DMS53 (cell line): Measurements from ENCODE around the gene SYT17.
A peak's percentile ranks its signal among the peaks of the same experiment; 100 is the strongest.

ENCODE experiments used
- DNase-seq: peaks from one replicate; lab custom pipeline; 2025; lab: John Stamatoyannopoulos, UW

The SYT17 gene

DNA sequence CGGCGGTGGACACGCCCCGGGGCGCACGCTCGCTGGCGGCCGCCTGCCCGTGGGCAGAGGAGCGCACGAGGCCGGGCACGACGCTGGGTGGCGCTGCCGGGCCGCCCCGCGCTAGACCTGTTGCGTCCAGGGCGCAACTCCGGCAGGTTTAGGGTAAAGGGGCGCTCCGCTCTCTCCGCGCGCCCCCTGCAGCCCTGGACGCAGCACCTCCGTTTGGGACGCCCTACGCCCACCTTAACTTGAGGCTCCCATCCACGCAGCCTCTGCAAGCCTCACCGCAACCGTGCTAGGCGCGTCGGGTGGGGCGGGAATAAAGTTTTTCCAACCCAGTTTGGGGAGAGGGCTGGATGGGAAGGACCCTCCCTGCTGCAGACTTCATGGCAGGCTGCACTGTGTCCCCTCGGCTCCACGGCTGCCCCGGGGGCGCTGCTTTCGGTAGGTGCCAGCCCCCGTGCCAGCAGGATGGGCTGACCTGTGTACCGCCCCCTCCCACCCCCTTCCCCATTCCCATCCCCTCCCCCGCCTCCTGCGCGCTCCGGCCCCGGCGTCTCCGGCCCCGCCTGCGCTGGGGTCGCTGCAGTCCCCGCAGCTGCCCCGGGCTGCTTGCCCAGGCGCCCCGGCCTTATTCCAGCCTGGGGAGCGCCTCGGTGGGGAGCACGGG, at the start of gene SYT17:
Gene SYT17, plus strand, starts transcription at position 531 of the 661 bp plus-strand sequence. CDS start 407 bp downstream, outside the sequence.
- DNase-seq: peak; percentile 90

DNA sequence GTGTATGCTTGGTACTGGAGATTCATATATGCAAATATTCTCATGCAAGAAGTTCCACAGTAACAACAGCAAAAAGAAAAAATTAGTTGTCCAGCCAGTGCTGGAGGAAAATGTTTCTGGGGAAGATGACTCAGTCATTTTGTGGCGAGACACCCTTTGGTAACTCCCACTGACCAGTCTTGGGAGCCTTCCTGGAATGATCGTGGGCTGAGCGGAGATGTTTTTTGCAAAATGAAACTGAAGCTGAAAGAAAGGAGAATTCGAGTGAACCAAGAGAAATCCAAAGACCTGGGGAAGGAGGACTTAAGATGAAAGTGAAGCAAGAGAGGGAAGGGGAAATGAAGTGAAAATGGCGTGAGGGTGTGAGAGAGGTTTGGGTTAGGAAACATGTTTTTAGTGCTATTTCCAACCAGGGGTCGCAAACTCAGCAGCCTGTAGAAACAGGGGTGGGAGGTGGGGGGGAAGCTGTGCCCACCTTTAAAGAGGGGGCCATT, 49.1 kb upstream of the SYT17 start:
- no peak for DNase-seq

GRCh38 chr16:19119564-19119963, 48.5 kb upstream of the SYT17 start:
- no peak for DNase-seq

GRCh38 chr16:19123535-19124178, 44.4 kb upstream of the SYT17 start:
- DNase-seq: no peak

GRCh38 chr16:19126300-19126699, 41.7 kb upstream of the SYT17 start:
- DNase-seq: peak; percentile 5

DNA sequence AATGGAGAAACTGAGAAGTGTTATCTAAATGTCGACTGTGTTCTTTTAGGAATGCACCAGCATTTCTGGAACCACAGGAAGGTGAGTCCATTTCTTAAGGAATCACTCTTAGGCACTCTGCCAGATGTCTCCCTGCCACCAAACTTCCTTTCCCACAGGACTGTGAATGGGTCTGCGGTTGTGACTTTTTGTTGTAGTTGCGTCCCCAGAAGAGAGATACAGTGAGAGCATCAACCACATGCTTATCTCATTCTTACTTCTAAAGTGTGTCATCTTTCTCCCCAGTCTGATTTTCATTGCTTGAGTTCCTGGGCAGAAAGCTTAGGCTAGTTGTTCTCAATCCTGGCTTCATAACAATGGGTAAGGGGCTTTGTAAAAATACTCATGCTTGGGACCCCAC, 40.8 kb upstream of the SYT17 start:
- DNase-seq: no peak

DNA sequence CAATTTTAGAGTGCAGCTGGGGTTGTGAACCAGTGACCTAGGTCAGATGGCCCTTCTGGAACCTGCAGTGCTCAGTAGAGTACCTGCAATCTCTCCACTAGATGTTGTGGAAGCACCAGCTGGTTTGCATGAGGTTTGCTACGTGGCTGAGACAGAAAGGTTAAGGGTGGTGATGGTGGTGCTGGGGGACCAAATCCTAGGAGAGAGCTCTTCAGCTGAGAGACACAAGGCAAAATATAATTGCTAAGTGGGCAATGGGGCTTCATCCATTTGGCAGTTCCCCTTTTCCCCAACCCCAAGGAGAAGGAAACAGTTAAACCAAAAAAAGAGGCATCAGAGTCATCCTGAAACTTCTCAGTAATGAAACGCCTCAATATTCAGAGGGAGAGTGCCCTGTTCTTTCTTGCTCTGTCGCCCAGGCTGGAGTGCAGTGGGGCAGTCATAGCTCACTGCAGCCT, 40.3 kb upstream of the SYT17 start:
- no peak for DNase-seq

DNA sequence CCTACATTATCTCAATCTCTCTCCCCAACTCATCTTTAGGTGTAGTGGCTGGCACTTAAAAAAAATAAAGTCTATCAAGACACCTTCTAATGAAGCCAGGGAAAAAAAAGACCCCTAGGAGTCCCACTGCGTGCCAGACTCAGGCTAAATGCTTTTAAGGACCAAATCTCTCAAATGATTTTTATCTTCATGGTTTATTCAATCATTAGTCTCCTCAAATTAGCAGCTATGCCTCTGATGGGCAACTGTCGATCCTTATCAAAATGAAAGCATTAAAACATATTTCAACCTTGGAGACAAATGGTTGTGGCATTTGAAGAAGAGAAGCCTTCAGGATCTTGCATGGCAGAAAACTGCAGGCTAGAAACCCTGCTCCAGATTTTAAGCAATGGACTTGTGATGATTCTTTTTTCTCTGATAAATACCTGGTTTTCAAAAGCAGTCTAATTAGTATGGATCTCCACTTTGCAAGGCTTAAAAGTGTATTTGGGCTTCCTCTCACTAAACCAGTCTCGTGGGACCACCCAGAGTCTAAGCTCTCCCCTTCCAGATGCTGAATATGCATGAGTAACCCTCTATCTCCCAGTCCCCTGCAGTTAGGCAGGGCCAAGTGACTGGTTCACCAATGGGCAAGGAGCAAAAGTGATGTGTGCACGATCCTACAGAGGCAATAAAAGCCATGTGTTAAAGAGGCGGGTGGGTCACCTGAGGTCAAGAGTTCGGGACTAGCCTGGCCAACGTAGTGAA, 39.4 kb upstream of the SYT17 start:
- DNase-seq: no peak

DNA sequence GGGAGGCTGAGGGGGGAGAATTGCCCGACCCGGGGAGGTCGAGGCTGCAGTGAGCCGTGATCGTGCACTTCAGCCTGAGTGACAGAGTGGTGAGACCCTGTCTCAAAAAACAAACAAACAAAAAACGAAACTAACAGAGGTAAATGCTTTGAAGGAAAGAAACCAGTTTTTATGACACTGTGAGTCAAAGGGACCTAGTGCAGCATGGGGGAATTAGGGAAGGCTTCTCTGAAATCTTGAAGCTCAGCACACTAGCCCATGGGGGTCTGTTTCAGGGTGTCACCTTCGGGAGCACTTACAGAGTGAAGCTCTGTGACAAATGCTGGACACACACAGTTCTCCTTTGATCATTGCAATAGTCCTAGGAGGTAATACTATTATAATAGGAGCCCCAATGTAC, 37.7 kb upstream of the SYT17 start:
- no peak for DNase-seq

DNA sequence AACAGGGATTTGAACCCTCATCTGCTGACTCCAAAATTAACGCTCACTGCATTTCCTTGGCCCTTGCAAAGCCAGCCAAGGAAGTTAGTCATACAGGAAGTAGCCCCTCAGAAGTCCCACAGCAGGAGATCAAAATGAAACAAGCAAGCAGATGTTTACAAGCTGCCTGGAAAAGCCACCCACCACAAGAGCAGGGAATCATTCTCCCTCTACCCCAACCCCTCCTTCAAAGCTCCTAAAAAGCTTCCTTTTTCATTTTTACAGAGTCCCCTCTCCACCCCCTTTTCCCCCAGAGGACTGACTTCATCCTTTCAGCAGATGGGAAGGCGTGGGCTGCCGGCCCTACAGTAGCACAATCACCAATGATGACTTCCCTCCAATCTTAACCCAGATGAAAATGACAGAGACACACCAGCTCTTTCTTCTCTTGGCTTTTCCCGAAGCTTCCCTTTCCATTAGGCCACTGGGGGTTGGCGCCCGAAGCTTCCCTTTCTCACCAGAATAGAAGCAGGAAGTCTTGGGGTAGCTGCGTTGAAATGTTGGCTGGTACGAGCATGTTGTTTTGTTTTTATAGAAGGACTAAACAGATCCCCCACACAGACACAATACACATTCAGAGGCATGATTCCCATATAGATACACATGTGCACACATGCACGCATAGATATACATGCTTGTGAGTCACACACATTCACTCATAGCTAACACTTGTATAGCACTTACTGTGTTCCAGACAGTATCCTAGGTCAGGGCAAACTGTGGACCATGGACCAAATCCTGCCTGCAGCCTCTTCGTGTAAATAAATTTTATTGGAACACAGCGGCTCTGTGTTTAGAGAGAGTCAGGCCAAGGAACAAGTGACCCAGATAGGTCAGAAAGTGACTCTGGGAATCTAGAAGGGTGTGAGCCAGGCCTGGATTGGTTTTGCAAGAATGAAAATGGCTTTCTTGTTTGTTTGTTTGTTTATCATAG, 36.9 kb upstream of the SYT17 start:
- peak; percentile 43 for DNase-seq

GRCh38 chr16:19131825-19132218, 36.2 kb upstream of the SYT17 start:
- DNase-seq: no peak

DNA sequence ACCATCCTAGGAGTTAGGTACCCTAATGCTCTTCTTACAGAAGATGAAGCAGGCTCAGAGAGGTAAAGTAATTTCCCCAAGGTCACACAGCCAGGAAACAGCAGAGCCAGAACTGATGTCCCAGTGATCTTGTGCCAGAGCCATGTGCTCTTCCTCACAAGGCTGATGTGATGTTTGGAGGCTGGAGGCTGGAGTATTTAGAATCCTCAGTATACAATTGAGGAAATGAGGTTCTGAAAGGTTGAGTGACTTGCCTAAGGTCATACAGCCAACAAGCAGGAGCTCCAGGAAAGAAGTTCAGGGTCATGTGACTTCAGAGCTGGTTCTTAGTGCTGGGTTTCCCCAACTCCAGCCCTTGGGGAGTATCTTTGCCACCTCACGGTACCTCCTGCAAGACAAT, 35.8 kb upstream of the SYT17 start:
- no peak for DNase-seq

- peak; percentile 9 for DNase-seq
Measured at GRCh38 chr16:19132898-19133297, 35.1 kb upstream of the SYT17 start.

- no peak for DNase-seq
Measured at GRCh38 chr16:19133600-19133999, 34.4 kb upstream of the SYT17 start.

DNA sequence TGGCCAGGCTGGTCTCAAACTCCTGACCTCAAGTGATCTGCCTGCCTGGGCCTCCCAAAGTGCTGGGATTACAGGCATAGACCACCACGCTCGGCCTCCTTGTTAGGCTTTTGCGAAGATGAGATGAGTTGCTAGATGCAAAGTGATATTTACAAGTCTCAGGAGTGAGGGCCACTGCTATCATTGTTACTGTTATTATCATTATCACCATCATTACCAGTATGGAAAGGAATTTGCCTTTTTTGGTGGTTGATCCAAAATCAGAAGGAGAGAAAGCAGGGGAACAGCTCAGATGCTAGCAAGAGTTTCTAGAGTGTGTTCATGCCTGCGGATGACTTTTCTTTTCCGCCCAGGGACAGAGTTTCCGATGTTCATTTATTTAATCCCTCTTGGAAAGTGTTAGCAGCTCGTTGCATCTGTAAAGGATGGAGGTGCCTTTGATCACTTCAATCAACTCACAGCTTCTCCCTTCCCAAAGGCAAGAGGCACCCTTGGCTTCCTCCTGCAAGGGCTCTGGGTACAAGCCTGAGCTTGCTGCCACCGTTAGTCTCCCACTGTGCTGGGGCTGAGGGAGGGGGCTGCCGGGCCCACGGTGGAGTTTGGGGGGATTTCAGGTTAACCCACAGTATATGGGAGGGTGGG, 32.7 kb upstream of the SYT17 start:
- DNase-seq: no peak

- DNase-seq: peak; percentile 49
Measured at GRCh38 chr16:19135896-19136438, 32.1 kb upstream of the SYT17 start.

GRCh38 chr16:19136549-19137196, 31.4 kb upstream of the SYT17 start:
- no peak for DNase-seq

DNA sequence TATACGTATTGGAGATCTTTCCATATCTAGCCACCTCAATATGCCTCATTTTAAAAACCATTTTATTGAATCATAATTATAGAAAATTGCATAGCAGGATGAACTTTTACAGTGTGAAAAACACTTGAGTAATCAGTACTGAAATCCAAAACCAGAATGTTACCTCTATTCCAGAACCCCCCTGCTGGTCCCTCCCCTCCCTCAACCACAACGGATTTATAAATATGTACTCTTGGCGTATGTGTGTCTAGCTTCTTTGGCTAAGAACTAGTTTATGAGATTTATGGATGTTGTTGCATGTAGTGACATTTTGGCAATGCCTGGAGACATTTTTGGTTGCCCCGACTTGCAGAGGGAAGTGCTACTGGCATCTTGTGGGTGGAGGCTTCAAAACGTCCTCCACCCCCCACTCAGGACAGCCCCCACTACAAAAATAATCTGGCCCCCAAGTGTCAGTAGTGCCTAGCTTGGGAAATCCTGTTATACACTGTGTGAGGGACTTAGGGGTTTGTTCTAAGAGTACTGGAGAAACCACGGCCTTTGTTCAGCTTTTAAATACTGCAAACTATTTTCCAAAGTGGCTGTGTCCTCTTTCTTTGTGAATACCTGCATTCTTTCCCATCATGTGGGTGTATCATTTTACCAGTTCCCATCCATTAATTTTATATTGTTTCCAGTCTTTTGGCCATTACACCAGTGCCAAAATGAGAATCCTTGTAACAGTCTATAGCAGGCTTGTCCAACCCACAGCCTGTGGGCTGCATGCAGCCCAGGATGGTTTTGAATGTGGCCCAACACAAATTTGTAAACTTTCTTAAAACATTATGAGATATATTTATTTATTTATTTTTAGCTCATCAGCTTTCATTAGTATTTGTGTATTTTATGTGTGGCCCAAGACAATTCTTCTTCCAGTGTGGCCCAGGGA, 30.6 kb upstream of the SYT17 start:
- no peak for DNase-seq

GRCh38 chr16:19138601-19139000, 29.4 kb upstream of the SYT17 start:
- DNase-seq: peak; percentile 77
